ENCODE data around the gene MRTO4.

DNA sequence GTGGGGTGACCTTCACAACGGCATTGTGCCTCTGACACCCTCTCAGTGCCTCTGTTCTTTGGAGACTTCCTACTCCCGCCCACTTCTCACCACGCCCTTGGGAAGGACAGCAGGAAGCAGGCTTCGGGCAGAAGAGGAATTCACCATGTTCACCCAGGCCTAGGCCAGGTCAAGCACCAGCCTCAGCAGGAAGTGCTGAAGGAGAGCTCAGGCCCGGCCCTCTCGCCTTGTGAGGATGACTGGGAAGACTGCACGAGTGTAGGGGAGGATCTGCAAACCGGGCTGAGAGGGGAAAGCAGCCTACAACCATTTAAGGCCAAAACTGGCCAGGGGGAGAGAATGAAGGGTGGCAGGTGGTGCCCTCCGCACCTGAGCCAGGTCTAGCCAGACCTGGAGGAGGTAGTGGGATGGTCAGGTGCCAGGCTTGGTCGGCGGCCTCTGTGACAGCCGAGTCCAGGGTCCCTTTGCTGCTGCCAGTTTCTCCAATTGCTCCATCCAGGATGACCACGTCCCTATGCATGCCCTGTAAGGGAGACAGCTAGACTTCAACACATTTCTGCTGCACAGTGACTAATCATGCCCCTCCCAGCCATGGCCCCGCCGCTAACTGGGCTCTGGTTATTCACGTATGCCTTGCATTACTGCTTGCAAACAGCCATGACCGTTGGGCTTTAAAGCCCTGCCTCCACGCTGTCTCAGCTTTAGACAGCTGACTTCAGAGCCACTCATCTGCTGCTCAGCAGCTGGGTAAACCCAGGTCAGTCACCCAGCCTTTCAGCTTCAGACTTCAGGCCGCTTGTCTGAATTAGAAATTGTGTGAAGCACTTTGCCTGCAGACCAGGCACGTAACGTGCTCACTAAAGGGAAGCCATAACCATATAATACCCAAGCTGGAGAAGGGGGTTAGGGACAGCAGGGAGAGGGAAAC, 8.9 kb downstream of the MRTO4 start:
- TF ChIP-seq, protein P1, sequence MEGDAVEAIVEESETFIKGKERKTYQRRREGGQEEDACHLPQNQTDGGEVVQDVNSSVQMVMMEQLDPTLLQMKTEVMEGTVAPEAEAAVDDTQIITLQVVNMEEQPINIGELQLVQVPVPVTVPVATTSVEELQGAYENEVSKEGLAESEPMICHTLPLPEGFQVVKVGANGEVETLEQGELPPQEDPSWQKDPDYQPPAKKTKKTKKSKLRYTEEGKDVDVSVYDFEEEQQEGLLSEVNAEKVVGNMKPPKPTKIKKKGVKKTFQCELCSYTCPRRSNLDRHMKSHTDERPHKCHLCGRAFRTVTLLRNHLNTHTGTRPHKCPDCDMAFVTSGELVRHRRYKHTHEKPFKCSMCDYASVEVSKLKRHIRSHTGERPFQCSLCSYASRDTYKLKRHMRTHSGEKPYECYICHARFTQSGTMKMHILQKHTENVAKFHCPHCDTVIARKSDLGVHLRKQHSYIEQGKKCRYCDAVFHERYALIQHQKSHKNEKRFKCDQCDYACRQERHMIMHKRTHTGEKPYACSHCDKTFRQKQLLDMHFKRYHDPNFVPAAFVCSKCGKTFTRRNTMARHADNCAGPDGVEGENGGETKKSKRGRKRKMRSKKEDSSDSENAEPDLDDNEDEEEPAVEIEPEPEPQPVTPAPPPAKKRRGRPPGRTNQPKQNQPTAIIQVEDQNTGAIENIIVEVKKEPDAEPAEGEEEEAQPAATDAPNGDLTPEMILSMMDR (IDR thresholded peaks at IDR 0.05; ENCODE audit: low read depth, low read length, missing input control) = no peak
- TF ChIP-seq JUND (IDR thresholded peaks at IDR 0.05) (no peak), SP1 (IDR thresholded peaks at IDR 0.05) (no peak), RAD21 (IDR thresholded peaks at IDR 0.05) (no peak), YY1 (IDR thresholded peaks at IDR 0.05) (no peak), EGR1 (IDR thresholded peaks at IDR 0.05; ENCODE audit: low read depth in 2 of 2) (no peak), RXRA (IDR thresholded peaks at IDR 0.05) (no peak), GABPA (IDR thresholded peaks at IDR 0.05 in 1 of 2, conservative IDR thresholded peaks at IDR 0.05 in 1 of 2) (no peak)
- TF ChIP-seq, protein P2, sequence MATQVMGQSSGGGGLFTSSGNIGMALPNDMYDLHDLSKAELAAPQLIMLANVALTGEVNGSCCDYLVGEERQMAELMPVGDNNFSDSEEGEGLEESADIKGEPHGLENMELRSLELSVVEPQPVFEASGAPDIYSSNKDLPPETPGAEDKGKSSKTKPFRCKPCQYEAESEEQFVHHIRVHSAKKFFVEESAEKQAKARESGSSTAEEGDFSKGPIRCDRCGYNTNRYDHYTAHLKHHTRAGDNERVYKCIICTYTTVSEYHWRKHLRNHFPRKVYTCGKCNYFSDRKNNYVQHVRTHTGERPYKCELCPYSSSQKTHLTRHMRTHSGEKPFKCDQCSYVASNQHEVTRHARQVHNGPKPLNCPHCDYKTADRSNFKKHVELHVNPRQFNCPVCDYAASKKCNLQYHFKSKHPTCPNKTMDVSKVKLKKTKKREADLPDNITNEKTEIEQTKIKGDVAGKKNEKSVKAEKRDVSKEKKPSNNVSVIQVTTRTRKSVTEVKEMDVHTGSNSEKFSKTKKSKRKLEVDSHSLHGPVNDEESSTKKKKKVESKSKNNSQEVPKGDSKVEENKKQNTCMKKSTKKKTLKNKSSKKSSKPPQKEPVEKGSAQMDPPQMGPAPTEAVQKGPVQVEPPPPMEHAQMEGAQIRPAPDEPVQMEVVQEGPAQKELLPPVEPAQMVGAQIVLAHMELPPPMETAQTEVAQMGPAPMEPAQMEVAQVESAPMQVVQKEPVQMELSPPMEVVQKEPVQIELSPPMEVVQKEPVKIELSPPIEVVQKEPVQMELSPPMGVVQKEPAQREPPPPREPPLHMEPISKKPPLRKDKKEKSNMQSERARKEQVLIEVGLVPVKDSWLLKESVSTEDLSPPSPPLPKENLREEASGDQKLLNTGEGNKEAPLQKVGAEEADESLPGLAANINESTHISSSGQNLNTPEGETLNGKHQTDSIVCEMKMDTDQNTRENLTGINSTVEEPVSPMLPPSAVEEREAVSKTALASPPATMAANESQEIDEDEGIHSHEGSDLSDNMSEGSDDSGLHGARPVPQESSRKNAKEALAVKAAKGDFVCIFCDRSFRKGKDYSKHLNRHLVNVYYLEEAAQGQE (IDR thresholded peaks at IDR 0.05) = no peak
